CD4-positive, alpha-beta T cell (primary cell): Measurements from ENCODE around the gene FGF14. TPM values are rescaled to one million over a fixed set of nuclear protein-coding genes. Genes with fewer than 3 reads are reported as not detected.

Experiments
- ATAC-seq: fragments of 200-7000 bp; cut with Tn5 transposase; one replicate; pipeline ENCODE4 v1.10.0; 2022; ENCODE audit warnings: mild to moderate bottlenecking; ENCODE audit not compliant: poor library complexity
- CTCF ChIA-PET: fragments of 350-600 bp; sonication (Branson Sonifier 250); formaldehyde crosslinking; loops from one replicate; lab custom pipeline; 2021; ENCODE audit warnings: antibody characterized with exemption, inconsistent platforms; lab: Charles Lee
- POLR2A ChIA-PET: fragments of 350-600 bp; sonication (Branson Sonifier 250); formaldehyde crosslinking; loops from one replicate; lab custom pipeline; 2021; ENCODE audit warnings: antibody characterized with exemption, inconsistent platforms; lab: Charles Lee
- DNase-seq, 14 experiments: peaks; one replicate each; pipeline ENCODE4 v3.0.0-alpha.2; 2013 to 2020; ENCODE audit warnings: mixed read lengths in 2 of 14
- H3K27ac ChIP-seq, 2 donors: one replicate each; pipeline versions ENCODE4 v1.5.1 to v1.7.0; 2013; ENCODE audit warnings: low read length in 2 of 2, low read depth in 1 of 2, mild to moderate bottlenecking in 1 of 2
- H3K27me3 ChIP-seq, 2 experiments: 1 replicate in 1 of 2; 2 replicates in 1 of 2; pipeline versions ENCODE4 v1.6.1 to v1.7.0; 2013; ENCODE audit warnings: low read length in 2 of 2, control low read depth in 1 of 2, mild to moderate bottlenecking in 1 of 2, moderate library complexity in 1 of 2; ENCODE audit not compliant: insufficient read depth in 2 of 2, control insufficient read depth in 1 of 2
- H3K36me3 ChIP-seq: one replicate; pipeline ENCODE4 v1.6.1; 2013; ENCODE audit warnings: low read length, control low read depth; ENCODE audit not compliant: insufficient read depth
- H3K4me1 ChIP-seq: one replicate; pipeline ENCODE4 v1.6.1; 2013; ENCODE audit warnings: low read length, control low read depth; ENCODE audit not compliant: insufficient read depth
- H3K4me3 ChIP-seq: one replicate; pipeline ENCODE4 v1.5.1; 2013; ENCODE audit warnings: mild to moderate bottlenecking, low read length, moderate library complexity
- H3K9me3 ChIP-seq, 2 experiments: 1 replicate in 1 of 2; 2 replicates in 1 of 2; pipeline versions ENCODE4 v1.6.1 to v1.7.0; 2013; ENCODE audit warnings: low read length in 2 of 2, mild to moderate bottlenecking in 2 of 2, control low read depth in 1 of 2, moderate library complexity in 1 of 2; ENCODE audit not compliant: control insufficient read depth in 1 of 2, insufficient read depth in 1 of 2
- H3K27ac Mint-ChIP-seq: one replicate; pipeline ENCODE4 v1.8.0; 2020; ENCODE audit warnings: mixed read lengths
- H3K27me3 Mint-ChIP-seq: one replicate; pipeline ENCODE4 v1.8.0; 2021; ENCODE audit warnings: mixed read lengths
- H3K36me3 Mint-ChIP-seq: one replicate; pipeline ENCODE4 v1.8.0; 2021; ENCODE audit warnings: low read depth, mixed read lengths
- H3K4me1 Mint-ChIP-seq: one replicate; pipeline ENCODE4 v1.8.0; 2021; ENCODE audit warnings: low read depth, mixed read lengths
- H3K4me3 Mint-ChIP-seq: one replicate; pipeline ENCODE4 v1.8.0; 2020; ENCODE audit warnings: mild to moderate bottlenecking, mixed read lengths
- H3K9me3 Mint-ChIP-seq: one replicate; pipeline ENCODE4 v1.8.0; 2020; ENCODE audit warnings: mixed read lengths
- intact Hi-C, 2 experiments: fragments of 100-400 bp; cut with DNase I in 1 of 2; cut with micrococcal nuclease in 1 of 2; formaldehyde crosslinking; loops; one replicate each; pipeline versions ENCODE4 v1.15.1 to v1.9.0; 2023 to 2025; cut with DNase I, micrococcal nuclease
- total RNA-seq, 174 experiments: library from RNA in 2 of 174; stranded (reverse) in 2 of 174; gene quantifications; one replicate each; pipeline ENCODE4 v1.2.3 and lab custom pipeline; 2021 to 2026
- TF ChIP-seq, protein P1 (sequence below): fragments of 200-600 bp; IDR thresholded peaks from one replicate; pipeline ENCODE4 v1.8.0; 2022; ENCODE audit warnings: antibody characterized with exemption, mild to moderate bottlenecking

FGF14 gene
- total RNA-seq, 2 experiments from 2014 or later, result not detected

DNA sequence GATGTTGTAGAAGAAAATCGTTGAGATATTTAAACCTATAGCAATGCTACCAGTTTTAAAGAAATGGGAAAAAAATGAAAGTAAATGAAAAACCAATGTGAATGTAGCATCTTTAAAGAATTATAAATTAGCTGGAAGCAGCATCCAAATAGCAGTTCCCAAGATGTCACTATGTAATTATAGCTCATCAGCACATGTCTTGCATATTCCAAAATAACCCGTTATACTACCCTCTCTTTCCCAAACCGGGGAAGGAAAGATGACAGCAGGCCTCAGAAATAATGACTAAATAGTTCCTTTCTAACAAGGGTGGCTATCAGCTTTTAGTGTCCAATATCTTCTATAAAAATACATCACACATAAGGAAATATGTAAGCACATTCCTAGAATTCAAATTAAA lies 140.5 kb downstream of the FGF14 start:
- Histone ChIP-seq H3K27ac (no peak overlapping the region), H3K27me3 (peaks cover 0 to 6% of the 10 kb centered on the region in 2 experiments), H3K9me3 (peaks cover 0 to 7% of the 10 kb centered on the region in 2 experiments), H3K4me3 (no peak overlapping the region), H3K36me3 (no peaks in the 10 kb centered on the region), H3K4me1 (no peaks in the 10 kb centered on the region)
- H3K27me3 Mint-ChIP-seq, result peaks cover 16% of the 10 kb centered on the region
- H3K4me3 Mint-ChIP-seq, result no peak overlapping the region
- H3K4me1 Mint-ChIP-seq, result no peaks in the 10 kb centered on the region
- no peaks in the 10 kb centered on the region for H3K9me3 Mint-ChIP-seq
- ChIA-PET POLR2A (interaction anchor here (0.6 kb wide), 1 partner anchor 1117 kb away, joined by 4 read pairs; no protein-coding TSS in a partner anchor), CTCF (no interaction called here)
- intact Hi-C loops, result no loop called here
- no peak for ATAC-seq
- no peak for DNase-seq
- H3K36me3 Mint-ChIP-seq, result no peaks in the 10 kb centered on the region
- TF ChIP-seq, protein P1, sequence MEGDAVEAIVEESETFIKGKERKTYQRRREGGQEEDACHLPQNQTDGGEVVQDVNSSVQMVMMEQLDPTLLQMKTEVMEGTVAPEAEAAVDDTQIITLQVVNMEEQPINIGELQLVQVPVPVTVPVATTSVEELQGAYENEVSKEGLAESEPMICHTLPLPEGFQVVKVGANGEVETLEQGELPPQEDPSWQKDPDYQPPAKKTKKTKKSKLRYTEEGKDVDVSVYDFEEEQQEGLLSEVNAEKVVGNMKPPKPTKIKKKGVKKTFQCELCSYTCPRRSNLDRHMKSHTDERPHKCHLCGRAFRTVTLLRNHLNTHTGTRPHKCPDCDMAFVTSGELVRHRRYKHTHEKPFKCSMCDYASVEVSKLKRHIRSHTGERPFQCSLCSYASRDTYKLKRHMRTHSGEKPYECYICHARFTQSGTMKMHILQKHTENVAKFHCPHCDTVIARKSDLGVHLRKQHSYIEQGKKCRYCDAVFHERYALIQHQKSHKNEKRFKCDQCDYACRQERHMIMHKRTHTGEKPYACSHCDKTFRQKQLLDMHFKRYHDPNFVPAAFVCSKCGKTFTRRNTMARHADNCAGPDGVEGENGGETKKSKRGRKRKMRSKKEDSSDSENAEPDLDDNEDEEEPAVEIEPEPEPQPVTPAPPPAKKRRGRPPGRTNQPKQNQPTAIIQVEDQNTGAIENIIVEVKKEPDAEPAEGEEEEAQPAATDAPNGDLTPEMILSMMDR, result no peak
- no peak overlapping the region for H3K27ac Mint-ChIP-seq

DNA sequence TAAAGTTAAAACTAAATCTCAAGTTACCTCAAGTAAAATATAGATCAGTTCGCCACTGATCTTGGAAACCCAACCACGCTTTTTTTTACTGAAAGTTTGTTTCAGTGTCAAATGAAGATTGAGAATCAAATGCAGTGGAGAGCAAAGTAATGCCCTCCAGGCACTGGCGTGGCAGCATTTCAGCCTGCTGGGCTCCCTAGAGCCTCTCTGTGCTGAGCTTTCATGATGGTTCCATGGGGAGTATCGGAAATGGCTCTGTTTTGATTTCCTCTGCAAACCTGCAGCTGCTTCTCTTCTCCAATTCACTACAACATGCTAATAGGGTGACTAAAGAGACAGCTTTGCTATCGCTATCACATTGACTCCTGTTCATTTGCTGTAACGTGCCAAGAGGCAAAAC lies 141.6 kb downstream of the FGF14 start:
- ChIA-PET CTCF (no interaction called here), POLR2A (no interaction called here)
- DNase-seq (no peak), ATAC-seq (no peak)
- Mint-ChIP-seq H3K36me3 (no peaks in the 10 kb centered on the region), H3K4me3 (no peak overlapping the region), H3K4me1 (no peaks in the 10 kb centered on the region), H3K9me3 (no peaks in the 10 kb centered on the region), H3K27me3 (peaks cover 14% of the 10 kb centered on the region), H3K27ac (no peak overlapping the region)
- no peaks in the 10 kb centered on the region for H3K36me3 ChIP-seq
- H3K9me3 ChIP-seq, result peaks cover 0 to 7% of the 10 kb centered on the region in 2 experiments
- intact Hi-C loops, result no loop called here
- TF ChIP-seq, protein P1, result no peak
- no peak overlapping the region for H3K4me3 ChIP-seq
- H3K27ac ChIP-seq, result no peak overlapping the region
- H3K27me3 ChIP-seq, result peaks cover 0 to 6% of the 10 kb centered on the region in 2 experiments
- no peaks in the 10 kb centered on the region for H3K4me1 ChIP-seq

DNA sequence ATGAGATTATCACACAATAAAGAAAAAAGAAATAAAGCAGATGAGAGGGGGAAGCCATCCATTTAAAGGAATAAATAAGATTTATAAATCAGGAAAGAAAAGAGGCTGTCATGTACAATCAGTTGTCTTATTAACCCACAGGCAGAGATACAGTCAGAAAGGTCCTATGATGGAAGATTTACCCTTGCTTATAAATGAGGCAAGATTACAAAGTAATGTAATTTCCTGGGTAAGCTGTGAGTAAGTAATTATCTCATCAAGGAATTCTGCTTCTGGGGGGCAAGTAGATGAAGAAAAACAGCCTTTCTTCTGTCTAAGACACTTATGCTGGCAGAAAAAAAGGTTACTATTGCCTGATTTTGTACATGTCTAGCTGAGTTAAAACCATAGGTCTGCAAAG lies 146.4 kb downstream of the FGF14 start:
- ChIA-PET CTCF (no interaction called here), POLR2A (no interaction called here)
- H3K27ac Mint-ChIP-seq, result no peak overlapping the region
- Histone ChIP-seq H3K9me3 (peaks cover 0 to 7% of the 10 kb centered on the region in 2 experiments), H3K27me3 (no peaks in the 10 kb centered on the region), H3K4me1 (no peaks in the 10 kb centered on the region), H3K36me3 (no peaks in the 10 kb centered on the region), H3K27ac (no peak overlapping the region), H3K4me3 (no peak overlapping the region)
- no peaks in the 10 kb centered on the region for H3K4me1 Mint-ChIP-seq
- no peaks in the 10 kb centered on the region for H3K27me3 Mint-ChIP-seq
- TF ChIP-seq, protein P1, result no peak
- H3K9me3 Mint-ChIP-seq, result no peaks in the 10 kb centered on the region
- intact Hi-C loops, result no loop called here
- H3K36me3 Mint-ChIP-seq, result no peaks in the 10 kb centered on the region
- no peak overlapping the region for H3K4me3 Mint-ChIP-seq
- ATAC-seq, result no peak
- no peak for DNase-seq
